Measurements from ENCODE around the gene BCLAF1. TPM values are rescaled to one million over a fixed set of nuclear protein-coding genes. Genes with fewer than 3 reads are reported as not detected.

The BCLAF1 gene

DNA sequence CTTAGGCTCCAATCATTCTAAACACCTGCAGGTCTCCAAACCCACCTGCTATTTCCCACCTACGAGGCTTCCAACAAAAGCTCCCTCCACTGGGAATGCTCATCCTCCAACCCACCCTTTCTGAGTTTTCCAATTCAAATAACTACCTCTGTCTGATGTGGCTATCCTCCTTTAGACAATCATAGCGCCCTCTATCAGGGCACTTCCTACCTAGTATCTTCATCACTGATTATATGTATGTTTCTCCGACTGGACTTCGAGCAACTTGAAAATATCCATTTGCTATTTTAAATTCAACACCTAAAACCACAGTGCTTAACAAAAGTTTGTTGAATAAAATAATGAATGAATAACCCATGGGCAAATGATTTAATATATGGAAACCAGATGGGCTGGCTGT, 80.9 kb downstream of the BCLAF1 start:
- WGBS, 2 donors (ENCODE audit: extremely low coverage in 2 of 2, insufficient read length in 2 of 2, insufficient replicate concordance in 1 of 2): no CpG with 5 or more reads among the region's 4 CpGs
- H3K36me3 ChIP-seq (replicated peaks in 1 of 2; ENCODE audit: control insufficient read depth in 2 of 2, insufficient read depth in 2 of 2, low read length in 2 of 2): no peaks in the 10 kb centered on the region

More for the DNA sequence above, 80.9 kb downstream of the BCLAF1 start:
- H4K91ac ChIP-seq (ENCODE audit: low read depth, low read length, poor library complexity): no peak overlapping the region
- no peaks in the 10 kb centered on the region for H3K4me1 ChIP-seq (ENCODE audit: control insufficient read depth in 2 of 2, insufficient read depth in 1 of 2, low read depth in 1 of 2, low read length in 2 of 2)
- H3K79me1 ChIP-seq (ENCODE audit: low read depth, low read length): no peaks in the 10 kb centered on the region
- H2AK5ac ChIP-seq (ENCODE audit: low read depth, low read length): no peak overlapping the region
- H3K4me3 ChIP-seq (ENCODE audit: low read length in 2 of 2): no peak overlapping the region
- H3K27me3 ChIP-seq (ENCODE audit: control insufficient read depth in 3 of 3, insufficient read depth in 3 of 3, low read depth in 1 of 3, low read length in 3 of 3): no peaks in the 10 kb centered on the region
- peaks cover 0 to 2% of the 10 kb centered on the region in 2 donors for H3K9me3 ChIP-seq (replicated peaks in 1 of 2; ENCODE audit: control insufficient read depth in 2 of 2, insufficient read depth in 1 of 2, low read depth in 1 of 2, low read length in 2 of 2)
- H2AFZ ChIP-seq (ENCODE audit: low read length): no peak overlapping the region
- no peak overlapping the region for H3K14ac ChIP-seq (ENCODE audit: low read length)
- H2BK120ac ChIP-seq (ENCODE audit: low read depth, low read length): no peak overlapping the region
- H3K18ac ChIP-seq (ENCODE audit: low read length): no peak overlapping the region
- no peak overlapping the region for H2BK5ac ChIP-seq (ENCODE audit: low read length)
- H3K4me2 ChIP-seq (ENCODE audit: insufficient read depth, low read length, poor library complexity, severe bottlenecking): no peak overlapping the region
- no peak for DNase-seq (ENCODE audit: low spot score)
- H3K4ac ChIP-seq (ENCODE audit: low read length): no peak overlapping the region
- H3K27ac ChIP-seq (replicated peaks; ENCODE audit: low read length): no peak overlapping the region
- no peak overlapping the region for H3K9ac ChIP-seq (ENCODE audit: low read depth, low read length, poor library complexity)
- no peak overlapping the region for H2BK15ac ChIP-seq (ENCODE audit: low read length)
- no peak overlapping the region for H4K8ac ChIP-seq (ENCODE audit: low read depth, low read length)
- no peak overlapping the region for H2BK12ac ChIP-seq (ENCODE audit: low read length)
- H3K23ac ChIP-seq (ENCODE audit: low read depth, low read length, poor library complexity): no peak overlapping the region

Small RNAs within 50 kb of the gene (small RNA-seq; reads per million reads assigned to genes)
- not detected for gene AL023284.1 (ENCODE audit: insufficient read depth)

All from neuronal stem cell (in vitro differentiated cells).